Activated CD4-positive, alpha-beta T cell treated with anti-CD3 and anti-CD28 coated beads for 36 hours (primary cell): ENCODE measurements around the gene TRPC4AP. TPM values are rescaled to one million over a fixed set of nuclear protein-coding genes. Genes with fewer than 3 reads are reported as not detected.
"Not testable (repeated sequence)": the region's sequence is repeated elsewhere in the genome, so short reads cannot be mapped to it uniquely, and the experiment has no call there.

Experiments used
- ATAC-seq: fragments of 200-7000 bp; cut with Tn5 transposase; one replicate; pipeline ENCODE4 v1.10.0; 2021; ENCODE audit warnings: mild to moderate bottlenecking, moderate library complexity
- CTCF ChIA-PET: fragments of 350-600 bp; sonication (Branson Sonifier 250); formaldehyde crosslinking; loops from one replicate; lab custom pipeline; 2021; ENCODE audit warnings: antibody characterized with exemption; lab: Charles Lee
- POLR2A ChIA-PET: fragments of 350-600 bp; sonication (Branson Sonifier 250); formaldehyde crosslinking; loops from one replicate; lab custom pipeline; 2021; ENCODE audit warnings: antibody characterized with exemption, inconsistent platforms; lab: Charles Lee
- DNase-seq: peaks from one replicate; pipeline ENCODE4 v3.0.0-alpha.2; 2020
- H3K27ac Mint-ChIP-seq: one replicate; pipeline ENCODE4 v1.8.0; 2021; ENCODE audit warnings: mixed read lengths
- H3K27me3 Mint-ChIP-seq: one replicate; pipeline ENCODE4 v1.8.0; 2021; ENCODE audit warnings: mixed read lengths
- H3K36me3 Mint-ChIP-seq: one replicate; pipeline ENCODE4 v1.8.0; 2021; ENCODE audit warnings: low read depth, mixed read lengths
- H3K4me1 Mint-ChIP-seq: one replicate; pipeline ENCODE4 v1.8.0; 2021; ENCODE audit warnings: mixed read lengths
- H3K4me3 Mint-ChIP-seq: one replicate; pipeline ENCODE4 v1.8.0; 2021; ENCODE audit warnings: mild to moderate bottlenecking, moderate library complexity, mixed read lengths
- H3K9me3 Mint-ChIP-seq: one replicate; pipeline ENCODE4 v1.8.0; 2021; ENCODE audit warnings: low read depth, mixed read lengths
- intact Hi-C, 2 experiments: fragments of 100-400 bp; cut with DNase I in 1 of 2; cut with micrococcal nuclease in 1 of 2; formaldehyde crosslinking; loops; one replicate each; pipeline versions ENCODE4 v1.14.2 to v1.15.1; 2022 to 2024; cut with DNase I, micrococcal nuclease
- total RNA-seq, 2 experiments: library from RNA; stranded (reverse); gene quantifications; one replicate each; pipeline ENCODE4 v1.2.3, GENCODE V29; 2021

TRPC4AP gene
- total RNA-seq, 2 experiments from 2014 or later, result 36.0 to 39.6 TPM

DNA sequence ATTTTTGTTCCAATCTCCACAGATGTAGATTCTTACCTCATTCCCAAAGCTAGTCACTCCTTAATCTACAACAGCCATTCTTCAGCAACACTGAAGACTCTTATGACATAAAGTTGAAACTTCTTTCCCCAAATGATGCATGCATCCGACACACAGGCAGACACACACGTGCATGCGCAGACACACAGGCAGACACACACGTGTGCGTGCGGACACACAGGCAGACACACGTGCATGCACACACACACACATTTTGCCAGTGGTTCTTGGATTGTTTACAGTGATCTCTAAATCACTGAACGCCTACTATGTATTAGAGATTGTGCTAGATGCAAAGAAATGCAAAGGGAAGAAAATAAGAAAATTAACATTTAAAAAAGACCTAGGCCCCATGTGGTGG lies 9.0 kb upstream of the TRPC4AP start:
- DNase-seq (no peak), ATAC-seq (no peak)
- Mint-ChIP-seq H3K9me3 (no peaks in the 10 kb centered on the region), H3K27ac (no peak overlapping the region), H3K36me3 (no peaks in the 10 kb centered on the region), H3K4me3 (no peak overlapping the region), H3K27me3 (no peaks in the 10 kb centered on the region), H3K4me1 (no peaks in the 10 kb centered on the region)
- intact Hi-C loops, result no loop called here
- ChIA-PET POLR2A (no interaction called here), CTCF (interaction anchor here (0.6 kb wide), 1 partner anchor 1248 kb away, joined by 3 read pairs; no protein-coding TSS in a partner anchor)

DNA sequence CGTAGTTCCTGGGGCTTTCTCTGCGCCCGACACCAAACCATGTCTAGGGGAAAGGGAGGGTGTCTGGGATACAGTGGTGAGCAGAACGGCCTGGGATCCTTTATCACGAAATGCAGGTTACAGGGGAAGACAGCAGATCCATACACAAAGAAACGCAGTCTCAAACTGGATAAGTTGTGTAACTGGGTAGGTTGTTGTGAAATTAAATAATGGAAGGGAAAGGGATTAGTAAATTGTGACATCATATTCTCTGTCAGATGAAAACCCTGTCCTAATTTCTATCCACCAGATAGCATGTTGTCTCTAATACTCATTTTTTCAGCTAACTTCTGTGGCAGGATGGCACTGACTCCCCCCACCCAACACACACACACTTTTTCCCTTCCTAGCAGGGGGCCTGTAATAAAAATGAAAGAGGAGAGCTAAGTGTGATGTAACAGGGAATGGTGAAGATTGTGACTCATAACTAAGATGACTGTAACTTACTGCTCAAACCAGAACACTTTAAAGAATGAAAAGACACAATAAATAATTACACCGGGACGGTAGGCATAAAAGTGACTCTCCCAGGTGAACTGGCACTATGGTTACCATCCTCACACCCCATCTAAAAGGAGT lies 769 bp upstream of the TRPC4AP start:
- DNase-seq (peak; percentile 66), ATAC-seq (peak; percentile 60)
- peak overlapping the region; percentile 100 for H3K27ac Mint-ChIP-seq
- H3K4me1 Mint-ChIP-seq, result peaks cover 45% of the 10 kb centered on the region
- H3K4me3 Mint-ChIP-seq, result peak overlapping the region; percentile 90
- no peaks in the 10 kb centered on the region for H3K9me3 Mint-ChIP-seq
- CTCF ChIA-PET, result interaction anchor here (0.5 to 1.4 kb wide), 8 partner anchors 11 to 1098 kb away, joined by 3 to 4 read pairs (median 3); no protein-coding TSS in a partner anchor
- POLR2A ChIA-PET, result interaction anchor here (0.6 to 0.8 kb wide), 2 partner anchors 54 to 1861 kb away, joined by 4 read pairs; partner anchors contain the start of gene EDEM2
- intact Hi-C loops, result loop anchor here (1.0 to 10.0 kb wide), 15 partner anchors 36 to 1101 kb away; partner anchors contain the start of genes EDEM2 (in 2 of the 2), ACSS2 (in 1 of the 2), AHCY (in 1 of the 2) and CEP250 (in 1 of the 2)
- H3K36me3 Mint-ChIP-seq, result peaks cover 12% of the 10 kb centered on the region
- H3K27me3 Mint-ChIP-seq, result no peaks in the 10 kb centered on the region

DNA sequence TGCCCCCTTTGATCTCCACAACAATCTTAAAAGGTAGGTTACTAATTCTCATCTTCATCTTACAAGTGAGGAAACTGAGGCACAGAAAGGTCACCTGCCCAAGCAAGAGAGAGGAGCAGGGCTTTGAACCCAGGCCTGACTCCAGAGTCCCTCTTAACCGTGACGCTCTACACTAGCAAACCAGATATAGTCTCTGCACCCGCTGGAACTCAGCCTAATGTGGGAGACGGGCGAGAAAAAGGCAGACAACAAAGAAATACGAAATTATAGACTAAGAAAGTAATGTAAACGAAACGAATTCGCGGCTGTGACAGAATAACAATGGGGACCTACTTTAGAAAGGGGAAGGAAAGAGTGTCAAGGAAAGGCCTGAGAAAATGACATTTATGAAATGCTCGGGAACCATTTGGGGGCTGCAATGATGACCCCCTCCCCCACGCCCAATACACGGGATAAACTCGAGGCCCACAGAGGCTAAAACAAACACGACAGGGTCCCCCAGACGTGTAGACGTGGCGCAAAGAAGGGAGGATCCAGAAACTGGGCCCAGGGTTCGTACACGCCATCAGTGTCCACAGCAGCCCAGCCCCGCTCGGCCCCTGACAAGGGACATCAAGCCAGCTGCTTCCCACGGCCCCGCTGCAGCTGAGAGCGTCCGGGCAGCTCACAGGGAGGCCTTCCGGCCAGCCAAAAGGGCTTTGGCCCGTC lies 637 bp downstream of the TRPC4AP start:
- Mint-ChIP-seq H3K4me1 (peaks cover 57% of the 10 kb centered on the region), H3K9me3 (no peaks in the 10 kb centered on the region), H3K36me3 (peaks cover 12% of the 10 kb centered on the region), H3K4me3 (peak overlapping the region; percentile 90), H3K27ac (peak overlapping the region; percentile 92), H3K27me3 (no peaks in the 10 kb centered on the region)
- CTCF ChIA-PET, result interaction anchor here (0.8 to 1.7 kb wide), 2 partner anchors 117 to 332 kb away, joined by 3 read pairs; no protein-coding TSS in a partner anchor
- intact Hi-C loops, result loop anchor here (1.0 to 10.0 kb wide), 18 partner anchors 35 to 1100 kb away; partner anchors contain the start of genes ACSS2 (in 2 of the 2), NCOA6 (in 2 of the 2), CEP250 (in 1 of the 2) and EDEM2 (in 1 of the 2)
- peak; percentile 26 for DNase-seq
- POLR2A ChIA-PET, result interaction anchor here (0.6 kb wide), 1 partner anchor 16 kb away, joined by 4 read pairs; no protein-coding TSS in a partner anchor
- ATAC-seq, result peak; percentile 2

DNA sequence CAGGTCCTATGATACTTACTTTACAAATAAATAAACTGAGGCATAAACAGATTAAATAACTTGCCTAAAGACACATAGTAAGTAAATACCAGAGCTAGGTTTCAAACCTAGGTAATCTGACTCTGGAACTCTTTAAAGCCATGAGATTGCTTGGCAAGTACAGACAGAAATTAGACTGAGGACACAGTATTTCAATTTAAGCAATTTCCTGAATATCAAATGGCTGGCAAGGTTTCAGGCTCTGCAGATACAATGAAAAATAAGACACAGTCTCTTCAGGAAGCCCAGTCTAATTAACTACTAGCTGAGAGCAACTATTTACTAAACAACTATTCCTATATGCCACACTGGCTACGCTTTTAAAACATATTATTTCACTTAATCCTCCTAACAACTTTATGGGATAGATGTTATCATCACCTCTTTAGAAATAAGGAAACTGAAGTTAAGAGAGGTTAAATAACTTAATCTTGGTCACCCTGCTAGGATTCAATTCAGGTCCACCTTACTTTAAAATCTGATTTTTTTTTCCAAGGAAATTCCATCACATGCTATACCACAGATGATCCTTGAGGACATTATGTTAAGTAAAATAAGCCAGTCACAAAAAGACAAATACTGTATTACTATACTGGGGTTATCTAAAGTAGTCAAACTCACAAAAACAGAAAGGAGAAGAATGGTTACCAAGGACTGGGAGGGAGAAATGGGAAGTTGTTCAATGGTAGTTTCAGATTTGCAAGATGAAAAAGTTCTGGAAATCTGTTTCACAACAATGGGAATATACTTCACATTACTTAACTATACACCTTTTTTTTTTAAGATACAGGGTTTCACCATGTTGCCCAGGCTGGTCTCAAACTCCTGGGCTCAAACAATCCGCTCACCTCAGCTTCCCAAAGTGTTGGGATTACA lies 4.1 kb downstream of the TRPC4AP start:
- peak overlapping the region; percentile 53 for H3K27ac Mint-ChIP-seq
- ChIA-PET CTCF (interaction anchor here (0.9 to 1.9 kb wide), 3 partner anchors 8 to 19 kb away, joined by 3 to 5 read pairs (median 3); no protein-coding TSS in a partner anchor), POLR2A (interaction anchor here (0.6 kb wide), 2 partner anchors 416 to 664 kb away, joined by 3 to 5 read pairs; no protein-coding TSS in a partner anchor)
- no peaks in the 10 kb centered on the region for H3K27me3 Mint-ChIP-seq
- no peak overlapping the region for H3K4me3 Mint-ChIP-seq
- no peak for DNase-seq
- intact Hi-C loops, result no loop called here
- no peaks in the 10 kb centered on the region for H3K9me3 Mint-ChIP-seq
- ATAC-seq, result no peak
- peaks cover 14% of the 10 kb centered on the region for H3K36me3 Mint-ChIP-seq
- H3K4me1 Mint-ChIP-seq, result peaks cover 60% of the 10 kb centered on the region

DNA sequence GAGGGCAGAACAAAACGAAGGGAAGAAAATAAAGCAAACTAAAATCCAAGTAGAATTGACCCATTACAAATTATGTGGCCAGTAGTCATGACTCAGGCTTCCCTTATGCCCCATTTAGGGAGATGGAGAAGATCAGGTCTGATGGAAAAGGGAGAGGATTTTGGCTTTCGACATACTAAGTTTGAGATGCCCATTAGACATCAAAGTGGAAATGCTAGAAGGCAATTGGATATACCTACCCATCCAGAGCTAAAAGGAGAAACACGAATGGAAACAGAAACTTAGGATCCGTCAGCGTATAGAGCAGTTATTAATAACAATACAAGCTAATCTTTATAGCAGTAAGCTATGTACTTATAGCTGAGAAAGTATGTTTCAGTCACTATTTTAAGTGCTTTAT lies 4.8 kb downstream of the TRPC4AP start:
- ATAC-seq (no peak), DNase-seq (no peak)
- Mint-ChIP-seq H3K9me3 (no peaks in the 10 kb centered on the region), H3K27ac (peak overlapping the region; percentile 5), H3K36me3 (peaks cover 14% of the 10 kb centered on the region), H3K4me1 (peaks cover 54% of the 10 kb centered on the region), H3K27me3 (no peaks in the 10 kb centered on the region), H3K4me3 (no peak overlapping the region)
- ChIA-PET CTCF (interaction anchor here (0.9 to 1.9 kb wide), 3 partner anchors 8 to 19 kb away, joined by 3 to 5 read pairs (median 3); no protein-coding TSS in a partner anchor), POLR2A (no interaction called here)
- intact Hi-C loops, result no loop called here

DNA sequence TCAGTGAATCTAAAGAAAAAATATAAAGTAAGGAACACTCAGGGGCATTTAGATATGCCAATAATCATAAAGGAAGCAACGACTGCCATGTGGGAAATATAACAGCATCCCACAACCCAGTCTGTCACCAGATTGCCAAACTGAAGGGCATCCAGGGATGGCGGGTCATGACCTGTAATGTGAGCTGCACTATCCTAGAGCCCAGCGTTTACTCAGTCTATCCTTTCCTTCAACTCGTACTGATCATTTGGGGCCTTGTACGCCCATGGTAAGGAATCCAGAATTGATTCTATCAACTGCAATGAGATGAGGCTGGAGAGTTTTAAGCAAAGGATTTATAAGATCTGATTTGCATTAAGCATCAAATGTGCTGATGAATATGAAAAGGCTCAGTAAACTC lies 5.3 kb downstream of the TRPC4AP start:
- intact Hi-C loops, result no loop called here
- Mint-ChIP-seq H3K36me3 (peaks cover 14% of the 10 kb centered on the region), H3K27me3 (no peaks in the 10 kb centered on the region), H3K27ac (peak overlapping the region; percentile 5), H3K4me3 (no peak overlapping the region), H3K9me3 (no peaks in the 10 kb centered on the region), H3K4me1 (peaks cover 56% of the 10 kb centered on the region)
- POLR2A ChIA-PET, result no interaction called here
- DNase-seq (no peak), ATAC-seq (no peak)
- CTCF ChIA-PET, result interaction anchor here (0.9 to 1.9 kb wide), 2 partner anchors 9 to 18 kb away, joined by 3 to 5 read pairs; no protein-coding TSS in a partner anchor

DNA sequence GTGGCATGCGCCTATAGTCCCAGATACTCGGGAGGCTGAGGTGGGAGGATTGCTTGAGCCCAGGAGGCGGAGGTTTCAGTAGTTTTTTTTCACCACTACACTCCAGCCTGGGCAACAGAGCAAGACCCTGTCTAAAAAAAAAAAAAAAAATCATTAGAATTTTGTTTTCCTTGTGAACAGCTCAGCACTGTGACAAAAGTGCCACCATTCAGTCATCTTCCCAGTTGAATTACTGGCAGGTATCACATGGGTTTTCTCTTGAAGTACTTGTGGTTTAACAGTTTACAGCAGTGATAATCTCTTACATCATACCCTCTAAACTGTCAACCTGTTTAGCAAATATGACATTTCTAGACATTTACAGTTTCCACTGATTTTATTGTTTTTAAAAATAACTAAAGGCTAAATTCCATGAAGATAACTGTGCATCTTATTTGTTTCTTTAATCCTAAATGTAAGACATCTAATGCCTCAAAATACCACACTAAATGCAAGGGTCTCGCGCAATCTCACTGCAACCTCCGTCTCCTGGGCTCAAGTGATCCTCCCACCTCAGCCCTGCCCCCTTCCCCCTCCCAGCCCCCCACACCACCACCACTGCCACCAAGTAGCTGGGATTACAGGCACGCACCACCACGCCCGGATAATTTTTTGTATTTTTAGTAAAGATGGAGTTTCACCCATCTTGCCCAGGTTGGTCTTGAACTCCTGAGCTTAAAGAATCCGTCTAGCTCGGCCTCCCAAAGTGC lies 7.0 kb downstream of the TRPC4AP start:
- CTCF ChIA-PET, result interaction anchor here (0.9 to 1.9 kb wide), 5 partner anchors 9 to 213 kb away, joined by 3 to 13 read pairs (median 3); partner anchors contain the start of gene GGT7
- POLR2A ChIA-PET, result no interaction called here
- Mint-ChIP-seq H3K36me3 (peaks cover 9% of the 10 kb centered on the region), H3K4me1 (peaks cover 51% of the 10 kb centered on the region), H3K4me3 (no peak overlapping the region), H3K9me3 (no peaks in the 10 kb centered on the region), H3K27ac (peak overlapping the region; percentile 80), H3K27me3 (no peaks in the 10 kb centered on the region)
- intact Hi-C loops, result loop anchor here in 1 of 2 experiments (2.0 kb wide), 1 partner anchor 17 kb away; no protein-coding TSS in a partner anchor
- DNase-seq (peak; percentile 35), ATAC-seq (peak; percentile 90)

DNA sequence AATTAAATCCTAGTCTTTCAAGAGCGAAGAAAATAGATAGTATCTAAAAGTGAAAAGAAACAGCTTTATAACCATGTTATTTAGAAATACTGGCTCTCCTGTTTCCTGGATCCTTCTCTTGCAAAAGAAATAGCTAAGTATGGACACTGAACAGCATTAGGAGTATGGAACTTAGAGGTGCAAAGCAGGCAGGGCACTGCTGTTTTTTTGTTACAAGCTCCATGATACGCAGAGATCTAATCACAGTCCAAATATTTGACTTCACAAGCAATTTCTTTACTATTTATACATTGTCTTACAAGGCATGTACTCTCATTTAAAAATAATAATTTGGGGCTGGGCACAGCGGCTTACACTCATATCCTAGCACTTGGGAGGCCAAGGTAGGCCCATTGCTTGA lies 7.6 kb downstream of the TRPC4AP start:
- ChIA-PET POLR2A (no interaction called here), CTCF (interaction anchor here (0.6 to 1.9 kb wide), 6 partner anchors 8 to 1345 kb away, joined by 3 to 13 read pairs (median 3); partner anchors contain the start of gene GGT7)
- H3K27ac Mint-ChIP-seq, result peak overlapping the region; percentile 72
- intact Hi-C loops, result loop anchor here in 1 of 2 experiments (2.0 kb wide), 1 partner anchor 16 kb away; no protein-coding TSS in a partner anchor
- no peak for ATAC-seq
- H3K9me3 Mint-ChIP-seq, result no peaks in the 10 kb centered on the region
- H3K27me3 Mint-ChIP-seq, result no peaks in the 10 kb centered on the region
- no peak overlapping the region for H3K4me3 Mint-ChIP-seq
- peaks cover 54% of the 10 kb centered on the region for H3K4me1 Mint-ChIP-seq
- DNase-seq, result no peak
- H3K36me3 Mint-ChIP-seq, result peaks cover 7% of the 10 kb centered on the region

DNA sequence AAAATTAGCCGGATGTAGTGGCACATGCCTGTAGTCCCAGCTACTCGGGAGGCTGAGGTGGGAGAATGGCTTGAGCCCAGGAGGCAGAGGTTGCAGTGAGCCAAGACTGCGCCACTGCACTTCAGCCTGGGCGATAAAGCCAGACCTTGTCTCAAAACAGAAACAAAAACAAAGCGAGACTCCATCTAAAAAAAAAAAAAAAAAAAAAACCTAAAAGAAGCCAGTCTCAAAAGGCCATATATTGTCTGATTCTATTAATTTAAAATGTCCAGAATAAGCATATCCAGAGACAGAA lies 12.3 kb downstream of the TRPC4AP start:
- H3K4me3 Mint-ChIP-seq, DNase-seq, H3K27me3 Mint-ChIP-seq, ATAC-seq, H3K27ac Mint-ChIP-seq, intact Hi-C loops, H3K9me3 Mint-ChIP-seq: not testable (repeated sequence)
- ChIA-PET POLR2A (interaction anchor here (0.6 kb wide), 1 partner anchor 36 kb away, joined by 5 read pairs; no protein-coding TSS in a partner anchor), CTCF (interaction anchor here (1.0 kb wide), 1 partner anchor 15 kb away, joined by 3 read pairs; no protein-coding TSS in a partner anchor)
- peaks cover 31% of the 10 kb centered on the region for H3K4me1 Mint-ChIP-seq
- peaks cover 35% of the 10 kb centered on the region for H3K36me3 Mint-ChIP-seq
